Measurements from ENCODE around the gene METRN.

The METRN gene

DNA sequence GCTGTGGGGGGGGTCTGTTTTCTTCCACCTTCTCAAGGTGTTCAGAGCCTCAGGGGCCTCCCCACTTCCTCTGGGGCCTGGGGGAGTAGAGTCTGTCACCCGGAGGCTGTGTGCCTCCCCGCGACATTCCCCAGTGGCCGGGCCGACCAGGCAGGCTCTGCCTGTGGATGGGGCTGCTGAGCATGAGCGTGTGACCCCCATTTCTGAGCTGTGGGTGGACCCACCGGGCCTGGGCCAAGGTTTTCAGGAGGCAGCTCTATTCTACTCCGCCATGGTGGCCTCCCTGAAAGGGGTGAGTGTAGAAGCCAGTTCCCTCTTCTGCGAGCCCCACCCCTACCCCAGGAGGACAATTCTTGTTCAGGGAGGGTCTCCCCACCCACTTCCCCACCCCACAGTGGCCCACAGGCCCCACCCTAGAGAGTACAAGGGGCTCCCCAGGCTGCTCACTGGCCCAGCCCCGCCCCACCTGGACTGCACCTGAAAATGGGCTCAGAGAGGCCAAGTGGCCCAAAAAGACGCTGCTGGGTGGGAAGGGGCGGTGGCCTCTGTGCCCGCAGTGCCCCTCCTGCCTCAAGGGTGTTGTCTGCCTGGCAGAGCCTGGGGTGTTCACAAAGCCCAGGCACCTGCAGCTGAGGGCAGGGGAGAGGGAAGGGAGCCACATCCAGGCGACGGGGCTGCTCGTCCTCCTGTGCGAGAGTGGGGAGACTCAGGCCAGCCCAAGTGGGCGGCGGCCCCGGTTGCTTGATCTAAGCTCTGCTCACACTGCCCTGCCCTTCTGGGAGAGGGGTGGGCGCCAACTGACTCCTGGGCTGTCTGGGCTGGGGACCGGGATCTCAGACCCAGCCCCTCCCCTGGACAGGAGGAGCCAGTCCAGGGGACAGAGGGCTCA, 47.0 kb downstream of the METRN start:
- FAIRE-seq, result no peak

DNA sequence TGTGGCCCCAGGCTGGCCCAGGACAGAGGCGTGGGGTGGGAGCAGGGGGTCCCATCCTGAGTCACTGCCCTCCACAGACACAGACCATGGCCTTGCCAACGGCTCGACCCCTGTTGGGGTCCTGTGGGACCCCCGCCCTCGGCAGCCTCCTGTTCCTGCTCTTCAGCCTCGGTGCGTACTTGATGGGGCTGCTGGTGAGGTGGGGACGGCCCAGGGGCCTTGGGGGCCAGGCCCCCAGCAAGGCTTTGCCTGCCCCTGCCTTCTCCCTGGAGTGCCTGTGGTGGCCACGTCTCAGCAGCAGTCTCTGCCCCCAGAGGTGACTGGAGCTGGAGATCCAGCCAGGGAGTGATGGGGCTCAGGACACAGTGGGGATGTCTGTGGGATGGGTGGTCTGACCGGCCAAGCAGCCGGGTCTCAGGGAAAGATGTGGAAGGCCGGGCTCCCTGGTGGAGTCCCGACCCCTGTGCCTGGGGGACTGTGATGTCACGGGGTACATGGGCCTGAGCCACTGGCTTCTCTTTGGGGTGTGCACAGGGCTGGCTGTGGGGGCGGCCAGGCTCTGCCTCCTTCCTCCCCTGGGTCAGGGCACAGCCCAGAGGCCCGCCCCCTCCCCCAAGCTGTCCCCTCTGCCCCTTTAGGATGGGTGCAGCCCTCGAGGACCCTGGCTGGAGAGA, 47.8 kb downstream of the METRN start:
- FAIRE-seq, result no peak

DNA sequence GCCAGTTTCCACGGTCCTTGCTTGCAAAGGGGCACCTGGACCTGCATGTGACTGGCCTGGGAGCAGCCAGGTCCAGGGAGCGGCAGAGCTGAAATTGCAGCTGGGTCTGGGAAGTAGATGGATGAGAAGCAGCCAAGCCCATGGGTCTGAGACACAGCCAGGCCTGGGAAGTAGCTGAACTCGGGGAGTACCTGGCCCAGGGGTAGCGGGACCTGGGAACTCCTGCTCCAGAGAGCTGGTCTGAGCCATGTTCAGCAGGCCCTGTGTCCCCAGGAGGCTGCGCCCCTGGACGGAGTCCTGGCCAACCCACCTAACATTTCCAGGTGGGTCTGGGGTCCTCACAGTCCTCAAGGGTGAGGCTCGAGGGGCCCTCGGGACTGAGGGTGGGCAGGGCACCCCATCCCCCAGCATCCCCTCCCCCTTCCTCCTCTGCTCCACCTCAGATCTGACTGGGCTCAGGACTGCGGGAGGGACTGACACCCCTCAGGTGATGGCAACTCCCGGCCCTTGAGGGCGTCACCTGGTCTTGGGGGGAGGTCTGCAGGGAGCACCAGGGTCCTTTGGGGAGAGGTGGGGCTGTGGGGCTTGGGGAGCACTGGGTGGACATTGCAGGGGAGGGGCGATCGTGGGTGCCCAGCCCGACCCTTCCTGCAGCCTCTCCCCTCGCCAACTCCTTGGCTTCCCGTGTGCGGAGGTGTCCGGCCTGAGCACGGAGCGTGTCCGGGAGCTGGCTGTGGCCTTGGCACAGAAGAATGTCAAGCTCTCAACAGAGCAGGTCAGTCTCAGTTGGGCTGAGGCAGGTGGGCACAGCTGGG, 48.7 kb downstream of the METRN start:
- FAIRE-seq, result no peak

DNA sequence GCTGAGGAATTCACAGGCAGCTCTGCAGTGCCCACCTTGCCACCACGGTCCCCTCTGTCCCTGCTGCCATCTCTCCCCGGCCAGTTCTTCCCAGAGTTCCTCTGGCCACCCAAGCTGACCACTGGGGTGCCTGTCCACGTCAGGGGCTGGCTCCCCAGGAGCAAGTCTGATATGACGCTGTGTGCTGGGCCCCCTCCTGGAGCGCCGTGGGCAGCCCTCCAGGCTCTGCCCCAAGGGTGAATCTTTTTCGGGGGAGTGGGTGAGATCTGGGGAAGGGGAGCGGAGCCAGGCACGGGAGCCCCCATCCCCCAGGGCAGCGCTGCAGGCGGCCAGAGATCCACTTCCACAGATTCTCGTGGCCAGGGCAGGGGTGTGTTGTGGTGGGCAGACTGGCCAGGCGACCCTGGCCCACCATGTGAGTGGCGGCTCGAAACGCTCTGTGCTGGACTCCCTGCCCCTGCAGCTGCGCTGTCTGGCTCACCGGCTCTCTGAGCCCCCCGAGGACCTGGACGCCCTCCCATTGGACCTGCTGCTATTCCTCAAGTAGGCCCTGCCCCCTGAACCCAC, 49.3 kb downstream of the METRN start:
- FAIRE-seq, result no peak

DNA sequence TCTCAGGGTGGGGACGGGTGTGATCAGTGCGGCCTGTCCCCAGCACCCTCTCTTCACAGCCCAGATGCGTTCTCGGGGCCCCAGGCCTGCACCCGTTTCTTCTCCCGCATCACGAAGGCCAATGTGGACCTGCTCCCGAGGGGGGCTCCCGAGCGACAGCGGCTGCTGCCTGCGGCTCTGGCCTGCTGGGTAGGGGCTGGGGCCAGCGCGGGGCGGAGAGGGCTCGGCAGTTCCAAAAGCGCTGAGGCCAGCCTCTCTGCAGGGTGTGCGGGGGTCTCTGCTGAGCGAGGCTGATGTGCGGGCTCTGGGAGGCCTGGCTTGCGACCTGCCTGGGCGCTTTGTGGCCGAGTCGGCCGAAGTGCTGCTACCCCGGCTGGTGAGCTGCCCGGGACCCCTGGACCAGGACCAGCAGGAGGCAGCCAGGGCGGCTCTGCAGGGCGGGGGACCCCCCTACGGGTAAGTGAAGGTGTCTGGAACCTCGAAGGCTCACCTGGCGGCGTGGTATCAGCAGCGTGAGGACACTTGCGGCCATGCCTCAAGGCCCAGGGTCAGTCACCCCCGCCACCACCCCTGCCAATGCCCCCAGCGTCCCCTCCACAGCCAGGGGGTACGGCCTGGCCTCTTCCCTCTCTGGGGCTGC, 50.0 kb downstream of the METRN start:
- no peak for FAIRE-seq

DNA sequence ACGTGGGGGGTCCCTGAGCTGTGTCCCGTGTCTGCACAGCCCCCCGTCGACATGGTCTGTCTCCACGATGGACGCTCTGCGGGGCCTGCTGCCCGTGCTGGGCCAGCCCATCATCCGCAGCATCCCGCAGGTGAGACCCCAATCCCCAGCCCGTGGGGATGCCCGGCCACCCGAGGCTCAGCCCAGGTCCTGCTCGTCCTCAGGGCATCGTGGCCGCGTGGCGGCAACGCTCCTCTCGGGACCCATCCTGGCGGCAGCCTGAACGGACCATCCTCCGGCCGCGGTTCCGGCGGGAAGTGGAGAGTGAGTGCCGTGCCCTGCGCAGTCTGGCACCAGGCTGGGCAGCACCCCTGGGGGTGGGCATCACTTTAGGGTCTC, 50.6 kb downstream of the METRN start:
- FAIRE-seq, result no peak

DNA sequence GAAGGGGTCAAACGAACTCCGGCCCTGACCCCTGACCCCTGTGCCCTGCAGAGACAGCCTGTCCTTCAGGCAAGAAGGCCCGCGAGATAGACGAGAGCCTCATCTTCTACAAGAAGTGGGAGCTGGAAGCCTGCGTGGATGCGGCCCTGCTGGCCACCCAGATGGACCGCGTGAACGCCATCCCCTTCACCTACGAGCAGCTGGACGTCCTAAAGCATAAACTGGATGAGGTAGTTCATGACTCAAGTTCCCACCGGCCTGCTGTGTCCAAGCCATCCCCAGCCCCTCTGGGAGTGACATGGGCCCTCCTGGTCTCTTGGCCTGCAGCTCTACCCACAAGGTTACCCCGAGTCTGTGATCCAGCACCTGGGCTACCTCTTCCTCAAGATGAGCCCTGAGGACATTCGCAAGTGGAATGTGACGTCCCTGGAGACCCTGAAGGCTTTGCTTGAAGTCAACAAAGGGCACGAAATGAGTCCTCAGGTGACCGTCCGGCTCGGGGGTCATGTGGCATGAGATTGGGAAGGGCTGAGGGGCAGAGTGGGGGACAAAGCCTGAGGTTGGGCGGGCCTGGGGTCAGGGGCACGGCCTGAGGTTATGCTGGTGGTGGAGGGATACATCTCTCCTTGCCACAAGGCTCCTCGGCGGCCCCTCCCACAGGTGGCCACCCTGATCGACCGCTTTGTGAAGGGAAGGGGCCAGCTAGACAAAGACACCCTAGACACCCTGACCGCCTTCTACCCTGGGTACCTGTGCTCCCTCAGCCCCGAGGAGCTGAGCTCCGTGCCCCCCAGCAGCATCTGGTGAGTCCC, 51.3 kb downstream of the METRN start:
- no peak for FAIRE-seq

DNA sequence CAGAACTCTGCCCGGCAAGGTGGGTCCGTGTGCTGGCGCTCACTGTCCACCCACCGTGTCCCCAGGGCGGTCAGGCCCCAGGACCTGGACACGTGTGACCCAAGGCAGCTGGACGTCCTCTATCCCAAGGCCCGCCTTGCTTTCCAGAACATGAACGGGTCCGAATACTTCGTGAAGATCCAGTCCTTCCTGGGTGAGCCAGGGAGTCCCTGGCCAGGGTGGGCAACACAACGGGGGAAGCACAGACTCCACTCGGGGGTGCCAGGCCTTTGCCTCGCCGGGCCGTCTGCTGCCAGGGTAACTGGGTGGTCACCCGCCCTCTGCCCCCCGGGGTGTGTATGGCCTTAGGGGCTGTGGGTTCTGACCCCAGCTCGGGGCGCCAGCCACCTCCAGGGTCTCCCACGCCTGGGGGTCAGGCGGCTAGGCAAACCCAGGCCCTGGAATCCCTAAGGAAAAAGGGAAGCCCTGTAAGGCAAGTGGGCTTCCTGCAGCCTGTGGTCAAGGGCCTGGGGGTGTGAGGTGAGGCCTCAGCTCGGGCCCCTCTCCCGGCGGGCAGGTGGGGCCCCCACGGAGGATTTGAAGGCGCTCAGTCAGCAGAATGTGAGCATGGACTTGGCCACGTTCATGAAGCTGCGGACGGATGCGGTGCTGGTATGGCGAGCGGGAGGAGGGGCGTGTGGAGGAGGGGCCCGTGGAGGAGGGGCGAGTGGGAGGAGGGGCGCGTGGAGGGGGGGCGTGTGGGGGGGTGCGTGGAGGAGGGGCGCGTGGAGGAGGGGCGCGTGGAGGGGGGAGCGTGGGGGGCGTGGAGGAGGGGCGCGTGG, 52.1 kb downstream of the METRN start:
- FAIRE-seq, result no peak

DNA sequence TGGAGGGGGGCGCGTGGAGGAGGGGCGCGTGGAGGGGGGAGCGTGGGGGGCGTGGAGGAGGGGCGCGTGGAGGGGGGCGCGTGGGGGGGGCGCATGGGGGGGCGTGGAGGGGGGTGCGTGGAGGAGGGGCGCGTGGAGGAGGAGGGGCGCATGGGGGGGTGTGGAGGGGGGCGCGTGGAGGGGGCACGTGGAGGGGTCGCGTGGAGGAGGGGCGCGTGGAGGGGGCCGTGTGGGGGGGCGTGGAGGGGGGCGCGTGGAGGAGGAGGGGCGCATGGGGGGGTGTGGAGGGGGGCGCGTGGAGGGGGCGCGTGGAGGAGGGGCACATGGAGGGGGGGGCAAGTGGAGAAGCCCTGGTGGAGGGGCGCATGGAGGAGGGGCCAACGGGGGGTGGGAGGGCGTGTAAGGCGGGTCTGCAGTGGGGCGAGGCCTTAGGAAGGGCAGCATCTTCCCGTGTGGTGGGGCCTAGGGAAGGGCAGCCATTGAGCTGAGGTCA, 52.9 kb downstream of the METRN start:
- FAIRE-seq, result no peak

DNA sequence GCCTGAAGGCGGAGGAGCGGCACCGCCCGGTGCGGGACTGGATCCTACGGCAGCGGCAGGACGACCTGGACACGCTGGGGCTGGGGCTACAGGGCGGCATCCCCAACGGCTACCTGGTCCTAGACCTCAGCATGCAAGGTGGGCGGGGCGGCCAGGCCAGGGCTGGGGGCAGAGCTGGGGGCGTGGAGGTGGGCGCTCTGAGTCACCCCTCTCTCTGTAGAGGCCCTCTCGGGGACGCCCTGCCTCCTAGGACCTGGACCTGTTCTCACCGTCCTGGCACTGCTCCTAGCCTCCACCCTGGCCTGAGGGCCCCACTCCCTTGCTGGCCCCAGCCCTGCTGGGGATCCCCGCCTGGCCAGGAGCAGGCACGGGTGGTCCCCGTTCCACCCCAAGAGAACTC, 53.5 kb downstream of the METRN start:
- no peak for FAIRE-seq

All from TTC549 (cell line).